Activated CD4-positive, alpha-beta T cell treated with anti-CD3 and anti-CD28 coated beads, Interleukin-2, Interleukin-6, amounts not matched to agents 100 ng/mL and 50 ng/mL, durations not matched to agents 16 hours and 8 hours (primary cell): ENCODE data around the gene NMNAT2.
"Not testable (repeated sequence)": the region's sequence is repeated elsewhere in the genome, so short reads cannot be mapped to it uniquely, and the experiment has no call there.

Experiments used
- DNase-seq: peaks from one replicate; pipeline ENCODE4 v3.0.0-alpha.2; 2020

Gene NMNAT2

DNA sequence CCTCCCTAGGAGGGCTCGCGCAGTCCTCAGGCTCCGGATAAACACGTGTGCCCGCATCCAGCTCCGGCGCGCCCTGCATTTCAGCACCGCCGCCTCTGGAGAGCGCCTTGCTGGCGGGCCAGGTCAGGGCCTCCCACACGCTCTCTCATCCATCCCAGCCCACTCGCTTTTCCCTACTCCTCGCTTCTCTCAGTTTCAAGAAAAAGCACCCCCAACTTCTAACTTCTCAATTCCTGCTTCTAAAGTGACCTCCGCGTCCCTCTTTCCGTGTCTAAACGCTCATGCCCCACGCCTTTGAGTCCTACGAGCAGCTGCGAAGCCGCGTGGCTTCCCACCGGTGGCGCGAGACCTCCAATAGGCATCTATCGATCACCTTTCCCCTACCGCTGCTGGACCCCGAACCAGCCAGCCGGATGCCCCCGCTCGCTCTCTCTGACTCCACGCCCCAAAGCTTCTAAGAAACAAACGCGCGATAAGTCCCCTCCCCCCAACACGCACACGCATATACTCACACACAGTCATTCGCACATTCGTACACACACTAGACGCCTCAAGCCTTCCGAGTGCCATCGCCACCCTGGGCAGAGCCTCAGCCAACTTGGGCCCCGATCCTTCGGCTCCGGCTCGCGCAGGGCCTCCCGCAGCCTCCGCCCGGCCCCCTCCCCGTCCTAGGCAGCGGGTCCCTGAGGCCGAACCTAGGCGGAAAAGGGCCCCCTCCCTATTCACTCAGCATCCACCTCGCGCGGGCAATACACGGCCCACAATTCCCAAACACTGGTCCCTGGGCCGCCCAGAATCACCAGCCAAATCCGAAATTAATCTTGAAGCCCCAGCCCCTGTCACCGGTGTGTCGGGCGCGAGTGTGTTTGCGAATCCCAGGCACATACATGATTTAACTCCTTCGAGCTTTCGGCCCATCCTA lies 1.1 kb downstream of the NMNAT2 start:
- DNase-seq: peak; percentile 44

DNA sequence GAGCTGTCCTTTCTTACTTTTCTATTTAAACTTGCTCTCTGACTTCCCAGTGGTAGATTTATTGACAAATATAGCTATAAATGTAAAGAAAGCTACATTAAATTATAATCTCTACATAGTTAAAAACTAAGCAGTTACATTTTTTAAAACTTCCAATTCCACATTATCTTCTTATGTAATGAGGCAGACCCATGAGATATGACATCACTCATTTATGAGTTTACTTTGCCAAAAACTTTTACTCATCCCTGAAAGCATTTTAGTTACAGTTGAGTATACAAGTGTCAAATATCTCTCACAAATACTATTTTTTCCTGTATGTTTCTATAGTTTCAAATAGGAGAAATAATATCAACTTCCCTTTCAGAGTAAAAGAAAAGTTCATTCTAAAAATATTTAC lies 3.8 kb downstream of the NMNAT2 start:
- no peak for DNase-seq

DNA sequence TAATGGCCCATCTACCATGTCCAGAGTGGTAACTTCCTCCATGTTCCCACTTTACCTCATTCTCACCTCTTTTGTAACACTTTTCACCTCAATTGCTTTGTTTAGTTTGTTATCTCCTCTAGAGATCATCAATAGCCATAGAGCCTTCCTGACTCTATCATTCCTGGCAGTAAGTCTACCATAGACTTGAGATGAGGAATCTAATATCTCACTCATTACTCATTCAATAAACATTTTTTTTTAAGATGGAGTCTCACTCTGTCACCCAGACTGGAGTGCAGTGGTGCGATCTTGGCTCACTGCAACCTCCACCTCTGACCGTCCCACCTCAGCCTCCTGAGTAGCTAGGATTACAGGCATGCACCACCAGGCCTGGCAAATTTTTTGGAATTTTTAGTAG lies 7.1 kb downstream of the NMNAT2 start:
- DNase-seq: no peak

DNA sequence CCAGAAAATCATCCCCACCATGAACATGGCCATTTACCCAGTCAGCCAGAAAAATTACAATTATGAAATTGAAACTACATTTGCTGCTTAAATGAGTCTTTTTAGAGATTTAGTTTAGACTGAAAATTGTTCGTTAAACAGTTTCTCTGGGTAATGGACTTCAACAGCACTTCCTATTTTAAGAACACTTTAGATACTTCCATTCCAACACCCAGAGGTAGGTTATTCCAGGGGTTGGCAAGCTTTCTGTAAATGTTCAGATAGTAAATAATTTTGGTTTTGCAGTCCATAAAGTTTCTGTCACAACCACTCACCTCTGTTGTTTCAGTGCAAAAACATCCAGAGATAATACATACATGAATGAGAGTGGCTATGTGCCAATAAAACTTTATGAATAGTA lies 10.2 kb downstream of the NMNAT2 start:
- DNase-seq: no peak

DNA sequence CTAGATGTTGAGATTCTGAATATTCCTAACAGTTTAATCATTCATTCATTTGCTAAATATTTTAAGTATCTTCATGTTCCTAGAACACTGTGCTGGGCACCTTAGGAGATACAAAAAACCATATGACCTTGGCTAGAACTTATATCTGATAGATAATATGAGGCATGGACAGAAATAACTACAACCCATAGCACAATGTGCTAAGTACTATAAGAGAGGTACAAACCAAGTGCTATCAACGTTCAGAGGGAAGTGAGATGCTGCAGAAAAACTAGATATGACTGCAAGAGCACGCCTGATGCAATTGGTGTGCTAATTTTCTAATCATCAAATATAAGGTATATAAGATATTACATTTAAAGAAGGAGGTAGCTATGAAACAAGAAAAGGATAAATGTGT lies 10.7 kb downstream of the NMNAT2 start:
- no peak for DNase-seq

DNA sequence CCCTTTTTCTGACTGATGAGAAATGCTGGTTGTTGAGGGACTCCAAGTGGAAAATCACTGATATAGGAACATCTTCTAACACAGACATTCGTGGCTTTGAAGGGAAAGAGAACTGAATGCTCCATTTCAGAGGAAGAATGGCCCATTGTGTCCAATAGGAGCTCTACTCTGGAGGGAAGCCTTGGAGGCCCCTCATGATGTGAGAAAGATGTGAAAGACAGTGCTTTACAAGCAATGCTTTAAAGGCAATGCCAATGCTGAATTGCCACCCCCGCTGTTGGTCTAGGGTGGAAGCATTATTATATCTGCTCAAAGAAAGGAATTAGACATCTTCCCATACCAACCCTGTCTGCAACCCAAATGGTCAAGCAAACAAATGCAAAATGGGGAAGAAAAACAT lies 13.7 kb downstream of the NMNAT2 start:
- no peak for DNase-seq

DNA sequence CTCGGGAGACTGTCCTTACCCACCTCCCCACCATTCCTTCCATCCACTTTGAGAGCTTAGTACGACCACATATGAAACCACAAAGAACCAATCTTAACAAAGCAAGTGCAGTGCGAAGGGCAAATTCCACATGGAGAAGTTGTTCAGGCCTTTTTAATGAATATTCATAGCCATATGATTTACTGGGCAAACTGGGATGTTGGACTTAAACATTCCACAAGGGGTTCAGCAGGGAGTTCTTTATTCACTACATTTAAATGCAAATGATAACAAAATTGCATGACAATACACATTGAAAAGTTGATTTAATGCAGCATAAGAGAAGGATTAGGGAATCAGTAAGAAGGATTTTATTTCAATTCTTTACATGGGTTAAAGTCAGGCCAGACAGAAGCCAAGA lies 14.7 kb downstream of the NMNAT2 start:
- DNase-seq: no peak

DNA sequence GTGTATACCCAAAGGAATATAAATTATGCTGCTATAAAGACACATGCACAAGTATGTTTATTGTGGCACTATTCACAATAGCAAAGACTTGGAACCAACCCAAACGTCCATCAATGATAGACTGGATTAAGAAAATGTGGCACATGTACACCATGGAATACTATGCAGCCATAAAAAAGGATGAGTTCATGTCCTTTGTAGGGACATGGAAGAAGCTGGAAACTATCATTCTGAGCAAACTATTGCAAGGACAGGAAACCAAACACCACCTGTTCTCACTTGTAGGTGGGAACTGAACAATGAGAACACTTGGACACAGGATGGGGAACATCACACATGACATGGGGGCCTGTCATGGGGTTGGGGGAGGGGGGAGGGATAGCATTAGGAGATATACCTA lies 16.6 kb downstream of the NMNAT2 start:
- not testable (repeated sequence) for DNase-seq

DNA sequence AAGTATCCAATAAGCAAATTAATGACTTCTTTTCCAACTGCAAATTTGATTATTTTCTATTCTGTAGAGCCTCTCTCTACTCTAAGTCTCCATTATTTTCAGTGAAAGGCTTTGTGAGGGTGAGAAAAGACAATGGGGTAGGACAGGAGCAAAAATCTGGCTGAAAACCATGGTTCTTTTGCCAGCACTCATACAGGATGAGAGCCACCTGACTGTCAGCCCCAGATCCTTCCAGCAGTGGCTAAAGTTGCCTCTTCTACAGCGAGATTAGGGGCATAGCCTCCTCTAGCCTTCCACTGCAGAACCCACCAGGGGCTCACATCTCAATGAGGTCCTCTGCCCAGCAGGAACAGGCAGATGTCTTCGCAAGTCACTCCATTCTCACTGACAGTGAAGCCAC lies 23.7 kb downstream of the NMNAT2 start:
- no peak for DNase-seq

DNA sequence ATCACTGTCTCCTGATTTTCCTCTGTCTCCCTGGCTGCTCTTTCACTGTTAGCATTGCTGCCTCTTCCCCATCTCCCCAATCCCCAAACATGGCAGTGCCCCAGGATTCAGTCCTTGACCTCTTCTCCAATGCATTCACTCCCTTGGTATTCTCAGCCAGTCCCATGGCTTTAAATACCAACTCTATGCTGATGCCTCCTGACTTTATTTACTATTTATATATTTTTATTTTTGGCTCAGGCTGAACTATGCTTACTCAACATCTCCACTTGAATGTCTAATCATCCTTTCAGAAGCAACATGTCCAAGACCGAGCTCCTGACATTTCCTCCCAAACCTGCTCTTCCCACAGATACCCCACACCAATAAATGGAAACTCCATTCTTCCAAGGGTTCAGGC lies 26.3 kb downstream of the NMNAT2 start:
- DNase-seq: no peak

DNA sequence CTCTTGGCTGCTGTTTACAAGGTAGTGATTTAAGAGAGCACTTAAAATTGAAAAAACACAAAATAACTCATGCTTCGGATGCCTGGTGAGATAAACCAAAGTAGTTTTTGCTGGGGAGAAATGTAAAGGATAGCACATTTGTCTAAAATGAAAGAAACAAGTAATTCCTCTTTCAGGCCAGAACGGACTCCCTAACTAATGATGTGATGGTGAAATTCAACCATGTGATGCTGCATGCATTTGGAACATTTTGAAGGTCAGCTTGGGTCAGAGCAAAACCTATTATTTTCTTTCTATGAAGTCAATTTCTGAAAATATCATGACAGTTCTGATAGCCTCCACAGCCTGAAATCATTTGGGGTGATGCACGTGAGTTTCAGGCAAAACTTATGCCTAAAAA lies 27.6 kb downstream of the NMNAT2 start:
- DNase-seq: no peak

DNA sequence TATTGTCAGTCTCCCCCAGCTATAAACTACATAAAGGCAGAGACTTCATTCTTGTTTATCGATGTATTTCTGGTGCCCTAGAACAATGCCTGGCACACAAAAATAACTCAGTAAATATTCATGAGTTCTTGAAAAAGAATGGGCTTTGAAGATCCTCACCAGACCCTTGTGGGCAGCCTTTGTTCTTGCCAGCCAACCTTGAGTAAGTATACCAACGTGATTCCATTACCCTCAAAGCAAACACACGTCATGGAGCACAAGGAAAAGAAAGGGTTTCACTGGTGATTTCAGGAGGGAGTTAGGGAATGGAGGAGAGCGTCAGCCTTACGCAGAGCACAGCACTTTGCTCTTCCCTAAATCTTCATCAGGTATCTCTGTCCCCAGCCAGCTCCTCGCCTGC lies 29.4 kb downstream of the NMNAT2 start:
- DNase-seq: no peak

DNA sequence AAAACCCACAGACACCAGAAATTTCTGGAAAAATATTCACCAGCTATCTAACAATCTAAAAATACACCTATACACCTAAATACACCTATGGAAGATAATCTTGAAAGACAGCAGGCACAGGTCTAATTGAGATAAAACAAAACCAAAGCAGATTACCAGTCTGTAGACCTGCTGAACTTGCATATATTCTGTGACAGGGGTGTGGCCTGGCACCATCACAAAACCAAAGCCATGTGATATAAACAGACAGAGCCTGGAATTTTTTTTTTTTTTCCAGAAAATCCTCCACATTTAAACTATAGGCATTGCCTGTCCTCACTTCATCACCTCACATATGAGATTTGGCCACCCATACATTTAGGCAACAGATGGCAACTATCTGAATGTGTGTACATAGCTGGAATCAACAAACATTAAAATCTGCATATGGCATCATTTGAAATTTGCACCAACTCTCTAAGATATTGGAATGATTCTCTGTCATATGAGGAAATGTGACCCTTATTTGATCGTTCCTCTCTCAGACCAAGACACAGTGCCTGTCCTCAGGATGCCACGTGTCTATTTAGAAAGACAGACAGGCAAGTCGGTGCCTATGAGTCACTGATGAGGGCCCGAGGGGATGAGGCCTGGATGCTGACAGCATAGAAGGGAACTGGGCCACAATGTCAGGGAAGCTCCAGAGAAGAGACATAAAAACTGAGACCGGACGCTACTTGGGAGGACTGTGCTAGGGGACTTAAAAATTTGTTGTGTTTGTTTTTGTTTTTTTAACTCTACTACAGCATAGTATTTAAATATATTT lies 32.6 kb downstream of the NMNAT2 start:
- DNase-seq: no peak

DNA sequence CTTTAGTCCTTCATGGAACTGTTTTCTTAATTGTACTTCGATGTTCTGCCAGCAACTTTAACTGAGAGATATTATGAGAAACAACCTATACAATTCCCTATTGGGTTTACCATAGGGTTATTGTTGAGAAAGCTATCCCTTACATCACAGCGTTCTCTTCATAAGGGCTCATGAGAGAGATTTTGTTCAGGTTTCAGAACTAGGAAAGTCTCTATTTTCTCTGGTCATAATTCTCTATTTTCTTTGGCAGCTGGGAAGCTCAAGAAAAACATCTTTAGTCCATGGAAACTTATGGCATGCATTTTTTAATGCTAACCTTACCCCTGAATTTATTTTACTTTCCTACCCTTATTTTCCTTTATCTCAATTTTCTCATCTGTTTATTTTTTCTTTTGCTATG lies 38.2 kb downstream of the NMNAT2 start:
- no peak for DNase-seq

DNA sequence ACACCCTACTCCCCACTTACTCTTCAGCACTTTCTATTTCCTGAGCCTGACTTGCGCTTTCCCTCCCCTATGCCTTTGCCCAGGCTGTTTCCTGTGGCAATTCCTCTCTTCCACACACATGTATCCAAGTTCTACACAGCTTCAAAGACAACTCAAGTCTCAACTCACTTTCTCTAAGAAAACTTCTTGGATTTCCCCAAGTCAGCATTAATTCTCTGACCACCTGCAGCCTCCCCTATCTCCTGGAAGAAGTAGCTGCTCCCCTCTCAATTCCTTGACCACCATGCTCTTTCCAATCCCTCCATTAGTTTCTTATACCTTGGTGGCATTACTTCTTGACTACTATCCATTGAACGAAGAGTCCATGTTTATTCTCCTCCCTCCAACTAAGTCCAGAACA lies 42.8 kb downstream of the NMNAT2 start:
- DNase-seq: no peak

DNA sequence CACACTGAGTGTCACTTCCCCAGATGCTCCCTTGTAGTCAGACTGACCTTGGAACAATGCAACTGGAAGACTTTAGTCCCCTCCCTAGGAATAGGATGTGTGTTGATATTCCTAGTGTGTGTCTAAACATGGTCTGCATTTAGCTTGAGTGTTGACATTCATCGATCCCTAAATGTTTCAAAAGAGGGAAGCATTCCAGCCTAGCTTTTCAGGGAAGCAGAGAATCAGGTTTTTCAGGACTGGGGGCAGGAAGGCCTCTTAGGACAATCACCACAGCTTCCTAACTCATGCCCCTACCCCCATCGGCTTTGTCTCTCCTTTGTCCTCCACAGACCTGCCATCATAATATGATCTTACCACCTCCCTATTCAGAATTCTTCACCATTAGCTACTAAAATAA lies 43.4 kb downstream of the NMNAT2 start:
- no peak for DNase-seq

DNA sequence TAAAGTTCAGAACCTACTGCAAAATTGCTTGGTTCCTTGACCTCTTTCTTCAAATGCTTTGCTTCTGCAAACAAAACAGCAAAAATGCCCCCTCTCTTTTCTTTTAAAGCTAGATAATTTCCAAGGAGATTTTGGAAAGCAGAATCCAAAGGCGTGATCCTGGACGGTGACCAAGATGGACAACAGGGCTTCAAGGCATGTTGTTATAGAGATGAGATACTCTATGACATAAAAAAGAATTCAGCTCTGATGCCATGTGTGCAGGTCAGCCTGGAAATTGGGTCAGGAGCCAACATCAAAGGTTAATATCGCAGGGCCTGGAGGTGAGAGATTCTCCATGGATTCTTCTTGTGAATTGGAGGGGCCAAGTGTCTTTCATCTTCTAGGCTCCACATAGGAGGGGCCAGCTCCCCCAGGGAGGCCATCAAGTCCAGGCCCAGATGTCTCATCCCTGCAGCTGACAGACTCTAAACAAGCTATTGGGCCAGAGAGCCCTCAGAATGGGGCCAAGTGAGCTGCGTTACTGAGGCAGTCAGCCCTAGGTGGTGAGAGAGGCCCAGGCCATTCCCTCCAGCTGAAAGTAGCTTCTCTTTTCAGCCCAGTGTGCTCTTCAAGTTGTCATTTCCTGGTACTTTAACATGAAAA lies 45.5 kb downstream of the NMNAT2 start:
- DNase-seq: no peak

DNA sequence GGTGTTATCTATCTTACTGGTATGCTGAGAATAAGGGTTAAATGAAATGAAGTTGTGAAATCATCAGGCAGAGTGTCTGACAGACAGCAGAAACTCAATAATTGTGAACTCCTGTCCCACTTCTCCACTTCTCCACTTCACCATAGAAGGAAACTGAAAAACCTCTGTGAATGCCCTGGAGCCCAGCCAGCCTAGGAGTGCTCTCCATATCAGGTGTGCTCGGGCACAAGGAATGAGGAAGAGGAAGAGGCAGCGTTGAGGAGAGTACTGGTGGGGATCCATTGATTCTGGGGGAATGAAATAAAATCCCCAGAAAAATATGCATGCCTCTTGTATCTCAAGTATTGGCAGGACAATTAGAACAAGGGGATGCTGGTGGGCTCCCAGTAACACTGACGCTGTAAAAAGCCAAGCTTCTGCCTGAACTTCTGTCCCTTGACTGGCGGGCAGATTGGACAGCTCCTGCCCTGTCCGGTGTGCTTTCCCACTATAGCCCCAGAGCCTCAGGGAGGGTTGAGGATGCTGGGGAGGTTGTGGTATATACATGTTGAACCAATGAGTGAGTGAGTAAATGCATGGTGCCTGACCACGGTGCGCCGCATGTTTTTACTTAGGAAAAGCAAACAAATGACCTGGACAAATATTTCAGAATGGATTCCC lies 47.7 kb downstream of the NMNAT2 start:
- DNase-seq: no peak

DNA sequence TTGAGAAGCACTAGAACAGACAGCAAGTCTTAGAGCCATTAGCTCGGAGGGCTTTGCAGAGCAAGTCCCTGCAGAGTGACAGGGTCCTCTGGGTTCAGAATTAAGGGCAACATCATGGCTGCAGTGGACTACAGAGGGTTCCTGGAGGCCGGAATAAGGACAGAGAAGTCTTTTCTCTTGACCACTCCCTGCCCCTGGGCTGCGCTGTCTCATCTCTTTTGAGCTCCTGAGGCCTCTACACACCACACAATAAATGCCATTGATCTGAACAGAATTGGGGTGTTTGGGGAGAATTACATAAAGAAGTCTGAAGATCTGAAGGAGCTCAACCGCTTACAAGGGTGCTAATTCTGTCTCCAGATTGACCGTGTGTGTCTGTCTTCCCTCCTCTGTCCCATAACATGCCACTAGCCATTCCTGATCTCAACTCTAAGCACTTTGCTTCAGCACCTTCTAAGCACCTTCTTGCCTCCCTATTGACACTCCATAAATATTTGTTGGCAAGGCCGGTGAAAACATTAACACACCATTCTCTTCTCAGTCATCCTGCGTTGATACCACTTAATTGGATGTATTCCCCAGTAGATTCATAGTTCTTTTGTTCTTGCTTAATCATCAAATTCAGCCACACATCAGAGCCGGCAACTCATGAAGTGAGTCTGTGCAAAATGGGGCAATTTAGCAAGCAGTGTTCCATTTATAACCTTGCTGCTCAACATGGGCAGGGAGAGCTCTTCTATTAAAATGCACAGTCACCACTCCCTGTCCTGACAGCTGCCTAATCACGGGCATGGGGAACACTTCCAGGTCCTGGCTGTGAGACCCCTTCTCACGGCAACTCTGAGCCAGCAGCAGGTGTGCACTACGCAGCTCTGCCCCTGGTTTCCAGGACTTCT lies 49.7 kb downstream of the NMNAT2 start:
- DNase-seq: no peak

DNA sequence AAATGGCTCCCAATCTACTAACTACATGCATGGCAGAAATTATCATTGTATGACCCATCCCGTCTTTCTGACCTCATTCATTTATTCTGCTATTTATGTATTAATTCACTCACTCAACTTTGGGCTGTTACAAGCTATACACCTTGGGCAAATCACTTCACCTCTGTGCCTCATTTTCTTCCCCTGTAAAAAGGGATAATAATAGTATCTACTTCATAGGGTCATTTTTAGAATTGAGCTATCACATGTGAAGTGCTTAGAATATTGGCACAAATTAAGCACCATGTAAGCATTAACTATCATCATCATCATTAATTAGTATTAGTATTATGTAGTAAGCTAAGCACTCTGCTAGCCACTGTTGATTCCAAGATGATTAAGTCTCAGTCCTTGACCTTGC lies 52.1 kb downstream of the NMNAT2 start:
- no peak for DNase-seq

DNA sequence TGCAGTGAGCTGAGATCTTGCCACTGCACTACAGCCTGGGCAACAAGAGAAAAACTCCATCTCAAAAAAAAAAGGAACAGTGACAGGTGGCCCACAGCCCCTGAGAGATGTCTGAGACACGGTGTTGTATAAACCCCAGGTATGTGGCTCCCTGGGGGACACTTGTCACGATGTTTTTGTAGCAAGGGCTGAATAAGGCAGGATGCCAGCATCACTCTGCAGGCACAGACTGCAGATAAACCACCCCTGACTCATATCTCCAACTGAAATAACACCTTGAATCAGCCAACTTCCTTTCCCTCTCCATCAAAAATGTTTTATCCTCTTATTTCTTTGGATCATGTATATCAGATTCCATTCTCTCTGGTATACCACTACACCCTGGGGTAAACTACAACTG lies 52.5 kb downstream of the NMNAT2 start:
- DNase-seq: no peak

DNA sequence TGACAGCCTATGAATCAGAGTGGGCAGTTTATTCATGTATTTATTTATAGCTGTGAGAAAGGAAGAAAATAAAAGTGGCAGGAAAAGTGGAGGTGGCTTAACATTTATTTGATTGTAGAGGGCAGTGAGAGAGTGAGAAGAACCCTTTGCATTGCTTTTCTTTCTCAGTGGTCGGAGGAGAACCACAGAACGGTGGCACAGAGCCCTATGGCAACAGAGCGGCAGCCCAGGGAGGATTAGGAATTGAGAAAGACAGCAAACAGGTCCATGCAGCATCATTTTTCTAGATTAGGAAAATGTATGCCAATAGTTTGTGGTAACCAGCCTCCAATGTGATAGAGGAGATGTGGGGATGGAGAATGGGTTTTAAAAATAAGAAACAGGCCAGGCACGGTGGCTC lies 53.1 kb downstream of the NMNAT2 start:
- DNase-seq: no peak
